Activated naive CD4-positive, alpha-beta T cell treated with Interleukin-2 at 50 U/mL for 16 hours (primary cell): ENCODE results near the gene CARD14.

Experiments
- DNase-seq: peaks from one replicate; pipeline ENCODE4 v3.0.0-alpha.2; 2020

The CARD14 gene

DNA sequence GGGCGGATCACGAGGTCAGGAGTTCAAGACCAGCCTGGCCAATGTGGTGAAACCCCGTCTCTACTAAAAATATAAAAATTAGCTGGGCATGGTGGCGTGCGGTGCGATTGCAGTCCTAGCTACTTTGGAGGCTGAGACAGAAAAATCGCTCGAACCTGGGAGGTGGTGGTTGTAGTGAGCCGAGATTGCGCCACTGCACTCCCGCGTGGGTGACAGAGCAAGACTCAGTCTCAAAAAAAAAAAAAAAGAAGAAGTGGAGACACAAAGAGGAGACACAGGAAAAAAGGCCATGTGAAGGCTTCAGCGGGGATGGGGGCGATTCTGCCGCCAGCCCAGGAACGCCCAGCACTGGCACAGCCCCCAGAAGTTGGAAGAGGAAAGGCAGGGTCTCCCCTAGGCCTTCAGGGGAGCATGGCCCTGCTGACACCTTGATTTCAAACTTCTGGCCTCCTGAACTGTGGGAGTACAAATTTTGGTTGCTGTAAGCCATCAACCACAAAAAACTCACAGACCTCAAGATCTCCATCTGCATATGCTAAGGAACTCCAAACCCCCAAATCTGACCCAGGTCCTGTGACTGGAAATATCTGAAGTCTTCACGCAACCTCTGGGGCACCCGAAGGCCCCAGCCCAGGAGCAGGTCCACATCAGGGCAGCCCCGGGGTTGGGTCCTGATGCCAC lies 43.3 kb downstream of the CARD14 start:
- DNase-seq = no peak

DNA sequence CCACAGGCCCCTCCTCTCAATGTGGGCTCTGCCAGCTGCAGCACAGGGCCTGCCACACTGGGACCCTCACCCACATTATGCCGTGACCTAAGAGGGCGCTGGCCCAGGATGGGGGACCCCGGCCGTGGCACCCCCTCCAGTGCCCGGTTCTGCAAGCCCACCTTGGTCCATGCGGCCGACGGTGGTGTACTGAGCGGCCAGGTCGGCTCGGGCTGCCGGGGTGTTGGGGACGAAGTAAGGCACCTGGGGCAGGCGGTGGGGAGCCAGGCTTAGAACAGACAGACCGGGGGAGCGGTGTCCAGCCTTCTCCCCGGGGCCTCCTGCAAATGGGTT lies 43.8 kb downstream of the CARD14 start:
- no peak for DNase-seq

DNA sequence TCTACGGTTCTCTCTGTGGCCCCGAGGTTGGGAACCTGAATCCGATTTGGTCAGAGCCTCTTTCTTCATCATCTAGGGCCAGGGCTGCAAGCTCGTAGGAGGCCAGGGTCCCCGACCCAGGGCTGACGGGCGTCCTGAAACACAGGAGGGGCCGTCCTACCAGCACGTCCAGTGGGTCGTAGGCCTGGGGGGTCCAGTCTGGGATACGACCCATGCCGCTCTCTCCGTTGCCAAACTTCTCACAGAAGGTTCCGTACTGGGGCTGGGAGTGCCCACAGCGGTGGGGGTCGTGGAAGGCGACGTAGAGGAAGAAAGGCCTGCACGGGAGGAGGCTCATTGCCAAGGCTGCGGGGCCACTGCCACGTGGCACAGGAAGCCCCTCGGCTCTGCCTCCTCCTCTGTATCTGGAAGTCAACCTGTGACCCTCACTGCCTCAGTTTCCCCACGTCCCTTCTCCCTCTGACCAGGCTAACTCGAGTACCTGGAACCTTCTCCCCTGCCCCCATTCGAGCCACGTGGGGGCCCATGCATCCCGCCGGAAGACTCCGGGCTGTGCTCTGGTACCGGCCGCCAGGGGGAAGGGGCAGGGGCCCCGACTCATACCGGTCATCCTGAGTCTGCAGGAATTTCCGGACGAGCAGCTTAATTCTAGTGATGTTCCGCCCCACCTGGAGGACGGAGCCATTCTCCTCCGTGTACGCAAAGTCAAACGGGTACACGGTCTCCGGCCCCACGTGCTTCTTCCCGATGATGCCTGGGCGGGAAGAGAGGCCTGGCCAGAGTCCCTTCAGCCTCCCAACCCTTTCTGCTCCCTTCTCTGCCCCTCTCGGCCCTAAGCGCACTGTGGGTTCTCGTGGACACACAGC lies 44.4 kb downstream of the CARD14 start:
- no peak for DNase-seq

DNA sequence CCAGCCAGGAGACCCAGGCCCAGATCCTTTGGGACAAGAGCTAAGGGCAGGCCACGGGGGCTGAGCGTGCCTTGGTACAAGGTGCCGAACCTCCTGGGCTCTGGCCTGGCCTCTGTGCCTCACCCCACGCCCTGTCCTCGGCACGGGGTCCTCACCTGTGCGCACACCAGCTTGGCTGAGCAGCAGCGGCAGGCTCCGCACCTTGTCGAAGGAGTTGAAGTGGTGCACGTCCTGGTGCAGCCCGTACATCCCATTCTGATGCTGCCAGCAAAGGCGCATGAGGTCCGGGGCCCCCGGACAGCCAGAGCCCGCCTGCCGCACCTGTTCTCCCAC lies 45.0 kb downstream of the CARD14 start:
- no peak for DNase-seq

DNA sequence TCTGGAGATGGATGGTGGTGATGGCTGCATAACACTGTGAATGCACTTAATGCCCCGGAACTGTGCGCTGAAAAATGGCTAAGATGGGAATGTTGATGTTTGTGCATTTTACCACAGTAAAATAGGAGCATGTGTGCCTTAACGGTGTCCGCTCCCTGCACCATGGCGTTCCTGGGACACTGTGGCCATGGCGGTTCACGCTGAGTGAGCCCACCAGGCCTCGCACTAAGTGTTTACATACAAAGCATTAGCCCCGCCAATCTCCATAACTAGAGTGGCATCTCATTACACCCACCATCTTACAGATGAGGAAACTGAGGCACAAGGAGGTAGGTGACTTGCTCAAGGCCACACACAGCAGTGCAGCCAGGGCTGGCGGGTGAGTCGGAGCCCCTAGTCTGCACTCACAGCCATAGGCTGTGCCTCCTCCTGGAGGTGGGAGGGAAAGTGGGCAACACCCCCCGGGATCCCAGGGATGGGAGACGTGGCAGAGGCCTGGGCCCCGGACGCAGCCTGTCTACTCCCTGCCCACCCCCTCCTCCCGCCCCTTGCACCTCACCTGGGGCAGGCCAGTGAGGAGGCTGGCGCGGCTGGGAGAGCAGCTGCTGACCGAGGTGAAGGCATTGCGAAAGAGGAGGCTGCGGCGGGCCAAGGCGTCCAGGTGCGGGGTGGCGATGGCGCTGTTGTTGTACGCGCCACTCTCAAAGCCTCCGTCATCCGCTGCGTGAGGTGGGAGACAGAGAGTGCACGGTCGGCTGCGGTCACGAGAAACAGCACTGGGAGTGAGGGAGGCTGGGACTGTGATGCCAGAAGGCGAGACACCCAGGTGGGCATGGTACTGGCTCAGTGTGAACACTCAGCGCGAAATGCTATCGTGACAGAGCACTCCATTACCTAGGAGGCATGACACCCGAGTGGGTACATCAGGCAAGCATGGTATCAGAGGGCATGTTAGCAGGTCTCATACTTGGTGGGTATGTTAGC lies 46.9 kb downstream of the CARD14 start:
- DNase-seq = no peak

DNA sequence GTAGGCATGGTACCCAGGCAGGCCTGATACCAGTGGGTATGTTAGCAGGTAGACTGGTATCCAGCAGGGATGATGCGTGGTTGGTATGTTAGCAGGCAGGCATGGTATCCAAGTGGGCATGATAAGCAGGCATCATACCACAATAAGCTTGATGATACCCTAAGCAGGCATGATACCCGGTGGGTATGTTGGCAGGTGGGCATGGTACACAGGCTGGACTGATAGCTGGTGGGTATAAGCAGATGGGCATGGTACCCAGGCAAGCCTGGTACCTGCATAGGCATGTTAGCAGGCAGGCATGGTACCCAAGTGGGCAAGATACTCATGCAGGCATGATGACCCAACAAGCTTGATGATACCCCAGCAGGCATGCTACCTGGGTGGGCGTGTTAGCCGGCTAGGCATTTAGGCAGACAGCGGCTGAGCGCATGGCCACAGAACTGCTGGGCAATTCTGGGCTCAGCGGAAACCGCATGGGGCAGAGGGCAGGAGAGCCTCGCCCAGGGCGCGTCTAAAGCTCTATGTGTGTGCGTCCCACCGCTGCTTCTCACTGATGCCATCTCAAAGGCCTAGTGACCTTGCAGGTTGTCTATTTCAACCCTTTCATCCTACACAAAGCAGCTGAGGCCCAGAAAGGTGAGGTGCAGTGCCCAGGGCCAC lies 48.0 kb downstream of the CARD14 start:
- DNase-seq = no peak

DNA sequence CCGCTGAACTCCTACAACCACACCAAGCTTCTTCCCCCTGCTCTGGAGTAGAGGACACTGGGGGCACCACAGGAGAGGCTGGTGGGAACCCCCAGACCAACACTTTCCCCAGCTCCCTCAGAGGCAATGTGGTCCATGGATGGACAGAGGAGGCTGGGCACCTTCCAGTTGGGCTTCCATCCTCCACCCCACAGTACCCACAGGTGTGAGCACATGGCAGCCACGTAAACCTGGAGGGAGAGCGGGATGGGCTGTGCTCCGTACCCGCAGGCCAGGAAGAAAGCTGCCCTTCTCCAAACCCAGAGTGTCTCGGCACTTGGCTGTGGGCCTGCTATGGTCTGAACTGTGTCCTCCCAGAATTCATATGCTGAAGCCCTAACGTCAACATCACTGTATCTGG lies 48.6 kb downstream of the CARD14 start:
- DNase-seq = no peak

DNA sequence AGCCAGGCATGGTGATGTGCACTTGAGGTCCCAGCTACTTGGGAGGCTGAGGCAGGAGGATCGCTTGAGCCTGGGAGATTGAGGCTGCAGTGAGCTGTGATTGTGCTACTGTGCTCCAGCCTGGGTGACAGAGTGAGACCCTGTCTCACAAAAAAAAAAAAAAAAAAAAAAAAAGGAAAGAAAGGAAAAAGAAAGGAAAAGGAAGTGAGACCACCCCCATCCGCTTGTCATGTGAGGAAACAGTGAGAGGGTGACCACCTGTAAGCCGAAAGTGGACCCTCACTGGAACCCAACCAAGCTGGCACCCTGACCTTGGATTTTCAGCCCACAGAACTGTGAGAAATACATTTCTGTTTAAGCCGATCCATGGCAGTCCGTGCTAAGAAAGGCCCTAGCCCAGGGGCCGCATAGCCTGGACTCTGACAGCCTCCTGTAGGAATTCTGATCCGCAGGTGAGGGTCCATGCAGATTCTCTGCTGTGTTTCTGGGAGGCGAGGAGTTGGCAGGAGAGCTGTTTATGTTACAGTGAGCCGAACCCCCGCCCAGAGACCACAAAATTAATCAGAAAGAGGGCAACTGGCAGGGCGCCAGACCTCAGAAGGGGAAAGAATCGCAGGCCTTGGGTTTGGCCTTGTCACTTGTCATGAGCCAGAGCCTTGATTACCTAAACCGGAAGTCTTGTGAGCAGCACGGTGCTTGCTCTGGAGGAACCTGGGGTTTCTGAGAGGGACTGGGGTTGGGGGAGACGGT lies 49.4 kb downstream of the CARD14 start:
- peak; percentile 95 for DNase-seq

DNA sequence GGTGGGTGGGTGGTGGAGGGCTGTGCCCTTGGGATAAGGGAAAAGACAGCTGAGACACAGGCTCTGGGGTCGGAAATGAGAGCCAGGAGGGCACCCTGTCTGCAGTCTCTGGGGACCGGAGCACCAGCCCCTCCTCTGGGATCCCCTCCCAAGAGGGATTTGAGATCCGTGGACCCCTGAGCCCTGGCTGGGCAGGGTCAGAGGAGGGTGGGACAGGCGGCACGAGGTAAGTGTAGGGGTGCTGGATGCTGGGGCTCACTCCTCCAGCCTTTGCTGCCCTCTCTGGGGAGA lies 49.9 kb downstream of the CARD14 start:
- DNase-seq = no peak

DNA sequence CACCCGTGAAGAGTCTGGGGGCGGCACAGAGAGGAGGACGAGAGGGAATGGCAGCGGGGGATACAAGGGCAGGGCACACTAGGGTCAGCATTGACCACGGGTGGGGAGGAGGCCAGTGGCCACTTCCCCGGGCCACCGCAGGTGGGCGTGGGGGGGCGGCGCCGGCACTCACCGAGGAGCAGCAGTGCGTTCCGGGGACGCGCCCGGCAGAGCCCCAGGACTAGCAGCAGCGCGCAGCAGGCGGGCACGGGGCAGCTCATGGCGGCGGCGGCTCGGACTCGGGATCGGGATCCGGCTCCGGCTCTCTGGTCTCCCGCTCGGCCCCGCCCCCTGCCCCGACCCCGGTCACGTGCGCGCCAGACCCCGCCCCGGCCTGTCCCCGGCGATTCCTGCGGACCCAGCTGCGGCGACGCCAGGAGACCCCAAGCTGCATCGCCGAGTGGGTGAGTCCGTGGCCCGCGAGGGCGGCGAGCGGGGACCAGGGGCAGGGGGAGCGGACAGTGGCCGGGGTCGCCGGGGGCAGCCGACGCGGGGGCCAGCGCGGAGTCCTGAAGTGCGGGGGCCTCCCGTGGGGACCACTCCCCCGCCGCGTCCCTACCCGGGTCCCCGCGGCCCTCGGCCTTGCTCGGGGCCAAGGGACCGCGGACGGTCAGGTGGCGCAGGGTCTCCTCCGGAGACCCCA lies 50.4 kb downstream of the CARD14 start, which contains the start of the genes SGSH and SLC26A11:
SGSH (minus strand) TSS at position 280 of the 682 bp plus-strand sequence; CDS start at position 260, 20 bp downstream.
SLC26A11 (plus strand) TSS at position 374 of the 682 bp plus-strand sequence. CDS start 1,134 bp downstream, outside the sequence.
- DNase-seq = peak; percentile 66

DNA sequence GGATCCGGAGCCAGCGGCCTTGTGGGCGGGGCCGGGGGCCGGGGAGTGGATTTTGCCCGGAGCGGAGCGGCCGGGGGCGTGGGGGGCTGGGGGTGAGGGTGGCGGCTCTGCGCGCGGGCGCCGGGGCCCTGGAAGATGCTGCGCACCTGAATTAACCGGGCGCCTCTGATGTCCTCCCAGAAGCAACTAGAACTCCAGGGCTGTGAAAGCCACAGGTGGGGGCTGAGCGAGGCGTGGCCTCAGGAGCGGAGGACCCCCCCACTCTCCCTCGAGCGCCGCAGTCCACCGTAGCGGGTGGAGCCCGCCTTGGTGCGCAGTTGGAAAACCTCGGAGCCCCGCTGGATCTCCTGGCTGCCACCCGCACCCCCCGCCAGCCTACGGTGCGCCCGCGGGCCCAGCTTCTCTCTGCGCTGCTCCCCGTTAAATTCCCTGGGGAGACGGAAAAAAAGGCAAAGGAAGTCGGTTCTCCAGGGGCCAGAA lies 50.9 kb downstream of the CARD14 start:
- peak; percentile 21 for DNase-seq

DNA sequence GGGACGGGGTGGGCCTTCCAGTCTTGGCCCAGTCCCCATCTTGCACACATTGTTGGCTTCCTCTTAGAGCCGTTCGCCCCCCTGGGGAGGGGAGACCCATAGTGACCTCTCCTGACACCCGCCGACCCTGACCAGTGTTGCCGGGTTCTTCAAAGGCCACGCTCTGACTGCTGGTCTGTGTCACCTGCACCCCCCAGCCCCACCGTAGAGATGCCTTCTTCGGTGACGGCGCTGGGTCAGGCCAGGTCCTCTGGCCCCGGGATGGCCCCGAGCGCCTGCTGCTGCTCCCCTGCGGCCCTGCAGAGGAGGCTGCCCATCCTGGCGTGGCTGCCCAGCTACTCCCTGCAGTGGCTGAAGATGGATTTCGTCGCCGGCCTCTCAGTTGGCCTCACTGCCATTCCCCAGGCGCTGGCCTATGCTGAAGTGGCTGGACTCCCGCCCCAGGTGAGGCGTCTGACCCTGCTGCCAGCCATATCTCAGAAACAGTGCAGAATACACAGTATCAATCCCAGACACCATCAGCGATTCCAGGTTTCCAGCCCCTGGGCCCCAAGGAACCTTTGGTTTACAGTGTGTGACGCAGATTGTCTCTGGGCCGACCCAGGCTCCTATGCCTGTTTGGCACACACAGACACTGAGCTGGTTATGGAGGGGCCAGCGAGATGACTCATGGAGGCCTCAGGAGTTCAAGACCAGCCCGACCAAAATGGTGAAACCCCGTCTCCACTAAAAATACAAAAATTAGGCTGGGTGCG lies 51.7 kb downstream of the CARD14 start:
- no peak for DNase-seq

DNA sequence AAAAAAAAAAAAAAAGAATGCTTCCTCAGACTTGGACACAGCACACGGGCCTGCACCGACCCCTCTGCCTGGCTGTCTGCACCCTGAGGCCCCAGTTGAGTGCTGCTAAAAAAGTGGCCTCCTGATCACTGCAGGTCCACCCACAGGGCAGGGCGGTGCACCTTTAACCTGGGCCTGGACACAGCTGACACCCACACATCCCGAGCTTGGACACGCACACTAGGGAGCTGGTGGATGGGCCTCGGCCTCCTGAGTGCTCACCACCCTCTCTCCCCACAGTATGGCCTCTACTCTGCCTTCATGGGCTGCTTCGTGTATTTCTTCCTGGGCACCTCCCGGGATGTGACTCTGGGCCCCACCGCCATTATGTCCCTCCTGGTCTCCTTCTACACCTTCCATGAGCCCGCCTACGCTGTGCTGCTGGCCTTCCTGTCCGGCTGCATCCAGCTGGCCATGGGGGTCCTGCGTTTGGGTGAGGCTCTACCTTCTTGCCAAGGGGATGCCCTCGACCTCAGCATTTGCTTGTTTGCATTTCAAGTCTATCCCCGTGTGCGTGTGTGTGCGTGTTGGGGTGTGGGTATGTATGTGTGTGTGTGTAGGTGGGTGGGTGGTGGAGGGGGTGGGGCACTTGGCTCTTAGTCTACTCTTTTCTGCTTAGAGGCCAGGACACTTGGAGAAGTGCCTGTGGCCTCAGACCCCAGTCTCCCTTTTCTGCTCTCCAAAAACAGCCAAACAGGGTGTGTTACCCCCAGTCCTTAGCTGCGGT lies 52.7 kb downstream of the CARD14 start:
- no peak for DNase-seq

DNA sequence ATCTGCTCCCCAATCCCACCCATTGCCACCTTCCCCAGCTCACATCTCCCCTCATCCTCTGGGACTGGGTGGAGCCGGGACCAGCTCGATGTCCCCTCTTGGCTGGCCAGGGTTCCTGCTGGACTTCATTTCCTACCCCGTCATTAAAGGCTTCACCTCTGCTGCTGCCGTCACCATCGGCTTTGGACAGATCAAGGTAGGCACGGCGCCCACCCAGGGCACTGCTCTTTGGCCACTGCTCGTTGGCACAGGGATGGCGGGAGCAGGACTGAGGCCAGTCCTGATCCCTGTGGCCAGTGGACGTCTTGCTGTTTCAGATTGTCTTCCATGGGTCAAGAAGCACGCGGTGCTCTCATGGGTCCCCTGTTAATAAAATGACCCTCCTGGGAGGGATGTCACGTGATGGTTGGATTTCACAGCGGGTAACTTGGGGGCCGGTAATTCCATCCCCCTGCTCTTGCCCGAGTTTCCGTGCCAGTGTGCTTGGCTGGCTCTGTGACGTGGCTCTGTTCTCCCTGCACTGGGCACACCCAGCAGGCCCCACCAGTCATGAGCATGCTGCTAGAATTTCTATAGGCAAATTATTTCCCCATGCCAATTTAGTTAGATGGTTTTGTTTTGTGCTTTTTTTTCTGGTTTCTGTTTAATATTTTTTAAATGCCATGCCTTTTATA lies 53.4 kb downstream of the CARD14 start:
- no peak for DNase-seq

DNA sequence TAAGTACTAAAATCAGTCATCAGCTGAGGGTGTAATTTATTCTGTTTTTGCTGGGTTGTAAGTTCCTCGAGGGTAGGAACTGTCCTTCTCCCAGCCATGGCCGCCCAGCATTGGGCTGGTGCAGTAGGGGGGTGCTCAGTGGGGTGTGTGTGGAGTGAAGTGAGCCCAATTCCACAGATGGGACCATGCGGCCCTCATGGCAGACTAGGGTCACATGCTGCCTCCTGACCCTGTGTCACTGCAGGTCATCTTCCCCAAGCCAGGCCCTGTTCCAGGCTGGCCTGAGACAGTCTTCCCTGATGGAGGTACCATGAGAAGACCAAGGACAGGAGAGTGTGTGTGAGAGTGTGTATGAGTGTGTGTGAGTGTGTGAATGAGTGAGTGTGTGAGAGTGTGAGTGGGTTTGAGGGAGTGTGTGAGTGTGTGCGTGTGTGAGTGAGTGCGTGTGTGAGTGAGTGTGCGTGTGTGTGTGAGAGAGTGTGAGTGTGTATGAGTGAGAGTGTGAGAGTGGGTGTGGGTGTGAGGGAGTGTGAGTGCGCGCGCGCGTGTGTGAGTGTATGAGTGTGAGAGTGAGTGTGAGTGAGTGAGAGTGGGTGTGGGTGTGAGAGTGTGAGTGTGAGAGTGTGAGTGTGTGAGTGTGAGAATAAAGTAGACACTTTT lies 54.1 kb downstream of the CARD14 start:
- DNase-seq = no peak

DNA sequence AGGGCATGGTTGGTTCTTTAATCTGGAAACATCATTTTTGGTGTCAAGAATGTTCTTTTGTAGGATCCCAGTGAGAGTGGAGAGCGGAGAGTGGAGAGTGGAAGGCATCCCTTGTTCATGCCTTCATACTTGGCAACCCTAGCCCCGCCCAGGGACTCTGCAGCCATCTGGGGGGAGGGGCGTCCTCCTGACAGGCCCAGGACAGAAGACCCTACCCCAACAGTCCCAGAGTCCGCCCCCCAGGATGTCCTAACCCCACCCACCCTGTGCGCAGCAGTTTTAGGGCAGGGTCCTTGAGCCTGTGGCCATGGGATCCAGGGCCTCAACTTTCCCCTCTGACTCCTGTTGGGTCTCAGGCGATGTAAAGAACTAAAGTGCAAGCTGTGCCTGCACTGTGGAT lies 54.9 kb downstream of the CARD14 start:
- no peak for DNase-seq

DNA sequence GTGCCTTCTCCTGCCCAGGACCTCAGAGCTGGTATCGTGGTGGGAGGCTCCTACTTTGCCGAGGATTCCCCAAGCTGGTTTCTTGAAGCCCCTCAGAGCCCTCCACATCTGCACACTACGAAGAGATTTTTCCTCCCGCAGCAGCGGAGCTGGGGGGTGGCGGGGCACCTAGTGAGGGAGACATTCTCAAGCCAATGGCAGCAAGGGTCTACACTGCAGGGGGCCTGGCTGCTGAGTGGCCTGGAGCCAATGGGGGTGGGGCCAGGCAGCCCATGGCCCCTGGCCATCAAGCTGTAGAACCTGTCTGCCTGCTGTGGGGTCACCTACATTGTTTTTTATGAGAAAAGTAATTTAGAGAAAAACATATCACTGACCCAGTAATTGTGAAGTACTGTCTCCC lies 55.4 kb downstream of the CARD14 start:
- DNase-seq = no peak

DNA sequence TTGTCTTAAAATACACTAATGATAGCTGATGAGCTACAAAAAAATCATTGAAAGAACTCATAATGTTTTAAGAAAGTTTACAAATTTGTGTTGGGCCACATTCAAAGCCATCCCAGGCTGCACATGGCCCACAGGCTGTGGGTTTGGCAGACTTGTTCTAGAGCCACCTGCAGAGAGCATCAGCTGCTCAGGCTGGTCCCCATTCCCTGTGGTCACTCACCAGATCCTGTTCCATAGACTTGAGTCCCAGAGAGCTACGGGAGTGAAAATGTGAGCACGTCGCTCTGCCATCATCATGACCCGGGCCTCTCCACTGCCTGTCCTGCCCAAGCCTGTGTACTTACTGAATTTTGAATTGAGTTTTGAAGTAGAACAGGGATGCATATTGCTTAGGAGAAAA lies 57.3 kb downstream of the CARD14 start:
- DNase-seq = no peak

DNA sequence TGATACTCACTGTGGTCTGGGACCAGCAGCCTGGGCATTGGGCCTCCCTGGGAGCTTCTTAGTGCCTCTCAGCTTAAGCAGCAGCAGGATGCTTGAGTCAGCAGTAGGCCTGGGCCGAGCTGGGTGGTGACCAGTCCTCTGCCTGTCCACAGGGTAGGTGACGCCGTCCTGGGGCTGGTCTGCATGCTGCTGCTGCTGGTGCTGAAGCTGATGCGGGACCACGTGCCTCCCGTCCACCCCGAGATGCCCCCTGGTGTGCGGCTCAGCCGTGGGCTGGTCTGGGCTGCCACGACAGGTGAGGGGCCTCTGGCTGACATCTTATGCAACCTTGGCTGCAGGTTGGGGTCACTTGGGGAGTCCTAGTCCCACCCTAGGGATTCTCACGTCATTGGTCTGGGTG lies 57.8 kb downstream of the CARD14 start:
- DNase-seq = no peak
